HG03565 (cell line): ENCODE measurements around the gene B9D1.

Source experiments
- ATAC-seq: cut with Tn5 transposase; IDR thresholded peaks from one replicate; pipeline ENCODE4 v1.9.1; 2021; ENCODE audit warnings: mild to moderate bottlenecking, moderate library complexity; ENCODE audit not compliant: unreplicated experiment

The B9D1 gene

DNA sequence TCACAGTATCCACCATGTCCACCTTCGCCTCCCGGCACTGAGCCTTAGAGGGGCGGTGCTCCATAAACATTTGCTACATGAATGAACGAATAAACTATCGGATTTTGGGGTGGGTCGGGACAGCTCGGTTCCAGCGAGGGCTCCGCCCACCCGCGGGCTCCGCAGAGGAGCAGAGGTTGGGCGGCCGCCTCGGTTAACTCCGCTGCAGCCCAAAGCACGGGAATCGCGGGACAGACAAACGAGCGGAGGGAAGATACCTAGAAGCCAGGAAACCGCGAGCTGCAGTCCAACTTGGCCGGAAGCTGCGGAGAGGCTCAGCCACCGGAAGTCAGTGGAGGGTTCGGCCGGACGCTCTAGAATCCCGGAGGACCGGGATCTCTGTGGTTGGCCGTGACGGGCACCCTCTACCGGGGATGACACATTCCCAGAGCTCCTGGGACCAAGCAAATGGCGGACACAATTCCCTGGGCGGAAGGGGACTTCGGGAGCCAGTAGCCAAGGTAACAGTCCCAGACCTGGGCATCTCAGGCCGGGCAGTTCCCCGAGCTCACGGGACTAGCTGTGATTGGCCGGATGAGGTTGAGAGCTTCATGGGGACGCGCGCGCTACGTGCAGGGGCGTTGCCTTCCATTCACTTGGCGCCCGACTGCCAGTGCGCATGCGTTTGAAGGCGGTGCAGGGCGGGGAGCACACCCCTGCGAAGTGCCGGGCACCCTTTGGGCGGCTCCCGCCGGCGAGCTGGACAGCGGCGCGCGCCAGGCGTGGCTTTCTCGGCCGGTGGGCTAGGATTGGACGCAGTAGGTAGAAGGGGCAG lies 15.3 kb upstream of the B9D1 start:
- ATAC-seq, result peak; percentile 88

- ATAC-seq, result no peak
Observed at GRCh38 chr17:19376811-19377210, 14.3 kb upstream of the B9D1 start.

DNA sequence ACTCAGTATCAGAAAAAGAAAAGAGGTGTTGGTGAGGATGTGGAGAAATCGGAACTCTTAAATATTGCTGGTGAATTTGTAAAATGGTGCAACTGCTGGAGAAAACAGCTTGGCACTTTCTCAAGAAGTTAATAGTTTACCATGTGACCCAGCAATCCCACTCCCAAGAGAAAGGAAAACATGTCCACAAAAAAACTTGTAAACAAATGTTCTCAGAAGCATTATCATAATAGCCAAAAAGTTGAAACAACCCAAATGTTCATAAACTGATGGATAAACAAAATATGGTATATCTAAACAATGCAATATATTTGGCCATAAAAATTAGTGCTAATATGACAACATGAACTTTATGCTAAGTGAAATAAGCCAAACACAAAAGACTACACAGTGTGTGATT lies 13.2 kb upstream of the B9D1 start:
- ATAC-seq, result no peak

DNA sequence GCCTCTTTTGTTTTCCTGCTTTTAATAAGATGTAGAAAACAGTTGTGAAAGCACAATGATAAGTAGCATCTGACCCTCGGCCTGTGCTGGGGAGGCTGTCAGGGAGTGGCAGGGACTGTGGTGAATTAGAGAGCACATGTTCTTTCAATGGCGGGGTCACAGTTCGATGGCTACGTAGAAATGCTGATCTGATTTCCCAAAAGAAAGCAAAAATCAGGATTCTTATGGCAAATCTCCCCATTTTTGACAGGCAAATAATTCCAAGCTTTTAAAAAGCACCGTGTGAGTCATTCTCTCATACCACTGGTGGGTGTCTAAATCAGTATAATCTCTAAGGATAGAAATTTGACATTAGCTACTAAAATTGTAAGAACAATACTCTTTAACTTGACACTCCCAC lies 11.6 kb upstream of the B9D1 start:
- ATAC-seq, result no peak

DNA sequence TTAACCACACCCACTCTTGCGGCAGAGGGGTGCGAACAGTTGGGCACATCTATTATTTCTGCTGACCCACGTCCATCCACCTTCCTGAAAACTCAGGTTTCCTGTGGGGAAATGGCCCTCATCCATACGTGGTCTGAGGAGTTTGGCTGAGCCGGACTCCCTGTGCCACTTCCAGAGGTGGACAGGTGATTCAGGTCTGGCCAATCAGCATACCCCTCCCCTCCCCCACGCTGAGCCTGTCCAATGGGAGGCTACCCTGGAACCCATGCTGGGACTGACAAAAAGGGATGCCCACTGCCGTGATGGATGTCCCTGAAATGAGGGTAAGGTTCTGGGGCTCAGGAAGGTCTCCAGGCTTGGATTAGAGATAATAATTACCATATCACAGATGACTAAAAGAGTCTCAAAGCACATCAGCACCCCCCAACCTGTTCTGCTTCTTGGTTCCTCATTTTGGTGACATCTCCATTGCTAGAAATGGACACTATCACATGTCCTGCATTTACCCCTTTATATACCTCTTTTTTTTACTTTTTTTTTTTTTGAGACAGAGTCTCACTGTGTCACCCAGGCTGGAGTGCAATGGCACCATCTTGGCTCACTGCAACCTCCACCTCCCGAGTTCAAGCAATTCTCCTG lies 10.5 kb upstream of the B9D1 start:
- no peak for ATAC-seq

- no peak for ATAC-seq
Observed at GRCh38 chr17:19372439-19372838, 9.9 kb upstream of the B9D1 start.

DNA sequence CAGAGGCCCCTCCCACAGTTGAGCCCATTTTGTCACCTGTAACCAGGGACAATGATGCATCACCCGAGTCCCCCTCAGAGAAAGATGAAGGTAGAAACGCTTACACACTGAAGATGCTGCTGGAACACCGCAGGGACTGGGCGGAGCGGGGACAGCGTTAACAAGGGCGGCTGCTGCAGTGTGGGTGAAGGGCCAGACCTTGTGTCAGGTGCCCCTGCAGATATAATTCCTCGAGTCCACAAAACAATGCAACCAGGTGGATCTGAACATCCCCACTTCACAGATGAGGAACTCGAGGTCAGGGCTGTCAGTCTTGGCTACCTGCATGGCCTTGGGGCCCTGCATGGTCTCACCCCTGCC lies 9.5 kb upstream of the B9D1 start:
- no peak for ATAC-seq

DNA sequence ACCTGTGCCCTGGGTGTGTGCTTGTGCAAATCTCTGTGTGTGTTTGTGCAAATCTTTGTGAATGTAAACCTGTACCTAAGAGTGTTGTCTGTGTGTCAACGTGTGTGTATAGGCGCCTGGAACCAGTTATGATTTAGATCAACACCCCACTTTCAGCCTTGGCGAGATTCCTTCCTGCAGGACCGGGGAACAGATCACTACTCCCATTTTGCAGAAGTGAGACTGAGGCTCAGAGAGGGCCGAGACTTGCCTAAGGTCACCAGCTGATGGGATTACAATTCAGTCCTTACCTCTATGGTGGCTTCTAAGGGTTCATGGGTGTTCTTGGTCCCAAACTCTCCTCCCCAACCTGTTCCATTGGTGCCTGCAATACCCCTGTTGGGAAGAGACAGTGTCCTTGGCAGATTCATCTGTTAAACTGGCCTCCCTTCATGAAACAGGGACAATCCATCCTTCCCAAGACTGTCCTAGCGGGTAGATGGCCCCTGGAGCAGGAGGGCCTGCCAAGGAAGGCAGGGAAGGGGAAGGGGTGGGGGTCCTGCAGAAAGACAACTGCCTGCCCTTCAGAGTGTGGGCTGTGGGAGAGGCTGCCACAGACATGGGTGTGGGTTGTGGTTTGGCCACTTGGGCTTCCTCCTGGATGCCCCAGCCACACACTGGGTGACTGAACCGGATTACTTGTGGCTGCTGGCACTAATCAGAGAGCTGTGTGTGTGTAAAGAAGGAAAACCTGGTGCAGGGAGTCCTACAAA lies 8.9 kb upstream of the B9D1 start:
- no peak for ATAC-seq

GRCh38 chr17:19370493-19370960 lies 8.0 kb upstream of the B9D1 start:
- ATAC-seq, result no peak

- no peak for ATAC-seq
Observed at GRCh38 chr17:19369846-19370492, 7.4 kb upstream of the B9D1 start.

GRCh38 chr17:19369107-19369778 lies 6.7 kb upstream of the B9D1 start:
- ATAC-seq, result no peak

GRCh38 chr17:19368229-19368628 lies 5.7 kb upstream of the B9D1 start:
- no peak for ATAC-seq

- no peak for ATAC-seq
Observed at GRCh38 chr17:19366637-19366972, 4.1 kb upstream of the B9D1 start.

- ATAC-seq, result no peak
Observed at GRCh38 chr17:19365833-19366636, 3.5 kb upstream of the B9D1 start.

- no peak for ATAC-seq
Observed at GRCh38 chr17:19365499-19365817, 2.9 kb upstream of the B9D1 start.

GRCh38 chr17:19364699-19365498 lies 2.4 kb upstream of the B9D1 start:
- ATAC-seq, result no peak

DNA sequence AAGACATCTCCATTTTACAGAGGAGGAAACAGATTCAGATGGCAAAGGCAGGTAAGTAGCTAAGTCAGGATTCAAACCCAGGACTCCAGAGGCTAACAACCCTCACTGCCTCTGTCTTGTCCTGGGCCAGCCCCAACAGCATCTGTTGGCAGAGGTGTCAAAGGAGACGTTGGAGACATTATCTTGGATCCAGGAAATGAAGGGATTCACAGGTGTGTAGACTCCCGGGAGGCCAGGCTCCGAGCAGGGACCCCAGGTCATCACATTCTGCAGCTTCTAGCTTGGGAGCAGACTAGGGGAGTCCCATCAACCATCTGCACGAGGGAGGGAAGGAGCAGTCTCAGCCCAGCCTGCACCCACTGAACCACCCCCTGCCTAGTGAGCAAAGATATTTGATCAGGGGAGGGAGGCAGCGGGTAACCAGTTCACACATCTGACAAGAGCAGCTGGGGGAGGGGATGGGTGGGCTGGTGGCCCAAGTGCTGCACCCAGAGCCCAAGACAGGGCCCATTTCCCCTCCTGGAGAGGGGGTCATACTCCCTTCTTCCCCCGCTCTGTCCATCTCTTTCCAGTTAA lies 1.0 kb upstream of the B9D1 start:
- ATAC-seq, result no peak

- no peak for ATAC-seq
Observed at GRCh38 chr17:19363114-19363438, 553 bp upstream of the B9D1 start.

- no peak for ATAC-seq
Observed at GRCh38 chr17:19361944-19362276, 613 bp downstream of the B9D1 start.
